Peyer's patch (tissue), 4 donors: ENCODE results near the gene RAB7A. TPM values are rescaled to one million over a fixed set of nuclear protein-coding genes. Genes with fewer than 3 reads are reported as not detected.

Experiments used
- DNase-seq, 3 donors: peaks; one replicate each; pipeline ENCODE4 v3.0.0-alpha.2; 2017 to 2019
- H3K27ac ChIP-seq, 4 donors: fragments of 200-600 bp; sonication (generic); one replicate each; pipeline ENCODE4 v1.5.1; 2016 to 2019
- H3K27me3 ChIP-seq, 2 donors: fragments of 200-600 bp; sonication (generic); one replicate each; pipeline ENCODE4 v1.5.1; 2019
- H3K36me3 ChIP-seq, 3 donors: fragments of 200-600 bp; sonication (generic); one replicate each; pipeline ENCODE4 v1.5.1; 2016 to 2019
- H3K4me1 ChIP-seq, 4 donors: fragments of 200-600 bp; sonication (generic); one replicate each; pipeline ENCODE4 v1.5.1; 2016 to 2019
- H3K4me3 ChIP-seq, 4 donors: fragments of 200-600 bp; sonication (generic); 1 replicate in 3 of 4; 2 replicates in 1 of 4; pipeline ENCODE4 v1.5.1; 2016 to 2019; ENCODE audit warnings: mild to moderate bottlenecking in 1 of 4
- H3K9me3 ChIP-seq, 4 donors: fragments of 200-600 bp; sonication (generic); one replicate each; pipeline ENCODE4 v1.5.1; 2016 to 2019; ENCODE audit warnings: mild to moderate bottlenecking in 1 of 4
- CTCF ChIP-seq, 6 experiments: fragments of 450-650 bp in 4 of 6; fragments of 200-600 bp in 2 of 6; sonication (generic) in 1 of 6; IDR thresholded peaks; one replicate each; pipeline ENCODE4 v1.5.1; 2017 to 2019; ENCODE audit warnings: antibody characterized with exemption in 6 of 6, mild to moderate bottlenecking in 3 of 6, moderate library complexity in 1 of 6
- POLR2A ChIP-seq, 2 donors: fragments of 450-650 bp; IDR thresholded peaks; one replicate each; pipeline ENCODE4 v1.5.1; 2017; ENCODE audit warnings: antibody characterized with exemption in 2 of 2, mild to moderate bottlenecking in 2 of 2, moderate library complexity in 2 of 2
- total RNA-seq, 4 donors: library from RNA; depleted of rRNA; stranded (reverse); fragments of >200 nt; gene quantifications; one replicate each; pipeline ENCODE4 v1.1.0, GENCODE V29; 2016

RAB7A gene
- total RNA-seq, 4 donors from 2014 or later: 96.6 to 116 (median 99.4) TPM

DNA sequence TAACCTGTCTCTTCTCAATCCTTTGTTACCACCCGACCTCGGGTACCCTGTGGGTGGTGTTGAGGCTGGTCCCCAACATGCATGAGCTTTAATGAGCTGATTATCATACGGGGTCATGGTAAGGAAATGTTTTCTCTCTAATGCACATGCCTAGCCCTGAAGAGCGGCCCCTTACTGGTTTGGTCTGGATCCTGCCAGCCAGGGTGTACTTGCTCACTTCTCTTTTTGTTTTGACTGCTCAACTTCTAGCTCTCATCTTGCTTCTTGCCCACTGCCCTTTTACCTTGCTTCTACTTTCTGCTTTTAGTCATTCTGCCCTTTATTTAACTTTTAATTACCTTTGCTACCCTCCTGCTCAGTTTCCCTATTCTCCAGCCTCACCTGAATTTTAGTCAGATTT lies 109.1 kb downstream of the RAB7A start:
- no peaks in the 10 kb centered on the region for H3K9me3 ChIP-seq
- H3K27ac ChIP-seq: no peak overlapping the region
- H3K4me1 ChIP-seq: no peaks in the 10 kb centered on the region
- H3K27me3 ChIP-seq: no peaks in the 10 kb centered on the region
- no peaks in the 10 kb centered on the region for H3K36me3 ChIP-seq
- no peak for TF ChIP-seq CTCF (IDR thresholded peaks at IDR 0.05)
- TF ChIP-seq POLR2A (IDR thresholded peaks at IDR 0.05): no peak
- H3K4me3 ChIP-seq: no peak overlapping the region
- no peak for DNase-seq

- no peaks in the 10 kb centered on the region for H3K27me3 ChIP-seq
- TF ChIP-seq CTCF (IDR thresholded peaks at IDR 0.05) (no peak), POLR2A (IDR thresholded peaks at IDR 0.05) (no peak)
- no peak for DNase-seq
- H3K36me3 ChIP-seq: no peaks in the 10 kb centered on the region
- H3K9me3 ChIP-seq: no peaks in the 10 kb centered on the region
- H3K4me1 ChIP-seq: peaks cover 0 to 12% (median 2%) of the 10 kb centered on the region in 4 donors
- H3K4me3 ChIP-seq: no peak overlapping the region
- H3K27ac ChIP-seq: no peak overlapping the region
Measured at GRCh38 chr3:128841926-128842920, 116.2 kb downstream of the RAB7A start.

GRCh38 chr3:128844502-128844901 lies 118.5 kb downstream of the RAB7A start:
- Histone ChIP-seq H3K4me3 (no peak overlapping the region), H3K27me3 (no peaks in the 10 kb centered on the region), H3K27ac (no peak overlapping the region), H3K4me1 (peaks cover 0 to 12% (median 2%) of the 10 kb centered on the region in 4 donors), H3K9me3 (no peaks in the 10 kb centered on the region), H3K36me3 (no peaks in the 10 kb centered on the region)
- no peak for DNase-seq
- TF ChIP-seq CTCF (IDR thresholded peaks at IDR 0.05): no peak
- TF ChIP-seq POLR2A (IDR thresholded peaks at IDR 0.05): no peak

GRCh38 chr3:128845119-128845777 lies 119.3 kb downstream of the RAB7A start:
- Histone ChIP-seq H3K4me1 (peaks cover 0 to 12% (median 2%) of the 10 kb centered on the region in 4 donors), H3K27me3 (no peaks in the 10 kb centered on the region), H3K9me3 (no peaks in the 10 kb centered on the region), H3K27ac (peak overlapping the region in 1 of 4 donors; percentile 22), H3K4me3 (peak overlapping the region; percentile 35 to 58 (median 49)), H3K36me3 (no peaks in the 10 kb centered on the region)
- TF ChIP-seq CTCF (IDR thresholded peaks at IDR 0.05) (peak in 1 of 6 experiments; percentile 8), POLR2A (IDR thresholded peaks at IDR 0.05) (no peak)
- DNase-seq: peak in 1 of 3 donors; percentile 20

DNA sequence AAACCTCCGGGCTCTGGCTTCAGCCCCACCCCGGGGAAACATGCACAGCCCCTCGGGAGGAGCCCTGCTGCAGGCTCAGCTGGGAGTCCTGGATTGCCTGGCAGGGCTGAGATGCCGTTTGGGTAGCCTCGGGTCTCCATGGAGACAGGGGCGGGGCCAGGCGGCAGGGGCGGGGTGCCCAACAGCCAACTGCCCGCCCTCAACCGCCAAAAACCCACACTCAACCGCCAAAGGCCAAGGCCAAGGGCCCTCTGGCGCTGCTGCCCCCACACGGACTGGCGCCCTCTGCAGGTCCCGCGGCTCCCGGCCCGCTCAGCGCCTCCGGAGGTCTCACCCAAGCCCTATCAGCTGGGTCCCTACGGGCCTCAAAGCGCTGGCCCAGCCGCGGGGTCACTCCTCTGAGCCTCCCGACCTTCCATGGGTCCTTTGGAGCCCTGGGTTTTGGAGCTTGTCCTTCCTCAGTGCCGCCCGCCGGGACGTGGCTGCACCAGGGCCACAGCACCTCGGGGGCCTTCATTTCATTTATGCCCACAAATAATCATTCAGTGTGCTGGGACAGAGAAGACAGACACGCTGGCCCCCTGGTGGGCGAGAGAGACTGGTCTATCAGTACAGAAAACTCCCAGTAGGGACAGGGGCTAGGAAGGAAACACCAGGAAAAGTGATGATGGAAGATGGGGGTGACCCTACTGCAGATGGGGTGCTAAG lies 119.9 kb downstream of the RAB7A start:
- peak; percentile 4 to 62 (median 52) for TF ChIP-seq CTCF (IDR thresholded peaks at IDR 0.05)
- TF ChIP-seq POLR2A (IDR thresholded peaks at IDR 0.05): no peak
- H3K36me3 ChIP-seq: no peaks in the 10 kb centered on the region
- H3K4me1 ChIP-seq: peaks cover 0 to 12% (median 2%) of the 10 kb centered on the region in 4 donors
- H3K4me3 ChIP-seq: peak overlapping the region; percentile 35 to 58 (median 49)
- peak overlapping the region in 2 of 4 donors; percentile 22 to 58 for H3K27ac ChIP-seq
- DNase-seq: peak; percentile 78 to 91 (median 79)
- H3K27me3 ChIP-seq: no peaks in the 10 kb centered on the region
- no peaks in the 10 kb centered on the region for H3K9me3 ChIP-seq
